ENCODE measurements around the gene PLIN4.

The PLIN4 gene

GRCh38 chr19:4521888-4522242 lies 3.6 kb upstream of the PLIN4 start:
- TF ChIP-seq MYC (IDR thresholded peaks at IDR 0.05; ENCODE audit: low read depth, low read length), result no peak
- TF ChIP-seq CTCF (IDR thresholded peaks at IDR 0.05; ENCODE audit: low read depth, low read length), result no peak
- TF ChIP-seq POLR2A (IDR thresholded peaks at IDR 0.05; ENCODE audit: extremely low read depth, insufficient read length), result no peak
- no peak for TF ChIP-seq MAX (IDR thresholded peaks at IDR 0.05; ENCODE audit: low read depth, low read length)
- DNase-seq (ENCODE audit: low read depth), result no peak
- no peak overlapping the region for H3K4me3 ChIP-seq (ENCODE audit: low read depth, low read length)

DNA sequence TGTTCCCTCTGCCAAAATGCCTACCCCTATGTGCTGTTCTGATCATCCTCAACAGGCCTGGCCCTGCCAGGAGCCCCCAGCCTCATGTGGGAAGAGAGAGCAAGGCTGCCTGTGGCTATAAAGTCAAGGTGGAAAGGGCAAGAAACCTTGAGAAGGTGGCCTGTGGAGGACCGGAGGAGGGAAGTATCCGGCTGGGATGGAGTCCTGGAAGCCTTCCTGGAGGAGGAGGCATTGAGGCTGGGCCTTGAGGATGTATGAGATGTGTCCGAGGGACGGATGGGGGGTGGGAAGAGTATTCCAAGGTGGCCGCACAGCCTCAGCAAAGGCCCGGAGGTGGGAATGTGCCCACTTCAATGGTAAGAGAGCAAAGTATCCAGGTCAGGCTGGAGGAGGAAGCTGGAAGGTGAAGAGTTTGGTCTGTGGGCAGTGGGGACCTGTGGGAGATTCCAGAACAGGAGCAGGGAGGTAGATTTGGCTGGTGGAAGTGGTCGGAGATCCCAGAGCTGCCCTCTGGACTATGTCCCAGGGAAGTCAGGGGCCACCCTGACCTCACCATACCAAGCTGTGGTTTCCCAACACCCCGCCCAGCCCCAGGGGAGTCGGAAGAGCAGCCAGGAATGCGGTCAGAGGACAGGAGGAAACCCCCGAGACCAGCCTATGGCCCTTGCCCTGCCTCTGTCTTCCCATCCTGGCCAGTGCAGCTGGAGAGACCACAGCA lies 3.0 kb upstream of the PLIN4 start:
- DNase-seq (ENCODE audit: low read depth), result no peak
- TF ChIP-seq POLR2A (IDR thresholded peaks at IDR 0.05; ENCODE audit: extremely low read depth, insufficient read length), result no peak
- no peak for TF ChIP-seq MAX (IDR thresholded peaks at IDR 0.05; ENCODE audit: low read depth, low read length)
- TF ChIP-seq MYC (IDR thresholded peaks at IDR 0.05; ENCODE audit: low read depth, low read length), result no peak
- no peak for TF ChIP-seq CTCF (IDR thresholded peaks at IDR 0.05; ENCODE audit: low read depth, low read length)

DNA sequence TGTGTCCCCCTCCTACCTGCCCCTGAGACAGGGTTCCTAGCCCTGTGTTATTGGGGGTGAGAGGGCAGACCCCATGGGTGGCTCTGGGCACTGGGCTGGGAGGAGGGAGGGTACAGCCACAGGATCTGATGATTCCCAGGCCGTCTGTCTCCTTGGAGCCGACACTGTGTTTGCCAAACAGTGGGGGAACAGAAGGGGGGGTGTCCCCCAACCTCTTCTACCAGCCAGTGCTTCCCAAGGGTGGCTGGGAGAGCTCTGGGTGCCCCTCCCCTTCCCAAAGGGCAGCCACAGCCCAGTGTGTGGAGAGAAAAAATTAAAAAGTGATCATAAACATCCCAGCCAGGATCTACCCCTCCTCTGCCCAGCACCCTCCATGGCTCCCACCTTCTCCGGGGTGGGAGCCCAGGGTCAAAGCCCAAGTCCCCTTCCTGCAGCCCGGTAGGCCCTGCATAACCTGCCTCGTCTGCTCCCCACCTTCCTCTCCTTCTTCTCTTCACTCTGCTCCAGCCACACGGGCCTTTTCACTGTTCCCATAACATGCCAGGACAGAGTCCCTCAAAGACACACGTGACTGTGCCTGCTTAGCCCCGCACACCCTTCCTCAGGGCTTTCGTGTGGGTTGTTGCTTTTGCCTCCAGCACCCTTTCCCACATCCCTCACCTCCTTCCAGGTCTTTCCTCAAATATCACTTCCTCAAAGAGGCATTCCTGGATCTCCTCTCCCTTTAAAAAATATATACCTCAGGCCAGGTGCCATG lies 1.4 kb upstream of the PLIN4 start:
- DNase-seq (ENCODE audit: low read depth), result no peak
- no peak for TF ChIP-seq MYC (IDR thresholded peaks at IDR 0.05; ENCODE audit: low read depth, low read length)
- no peak for TF ChIP-seq CTCF (IDR thresholded peaks at IDR 0.05; ENCODE audit: low read depth, low read length)
- TF ChIP-seq POLR2A (IDR thresholded peaks at IDR 0.05; ENCODE audit: extremely low read depth, insufficient read length), result no peak
- TF ChIP-seq MAX (IDR thresholded peaks at IDR 0.05; ENCODE audit: low read depth, low read length), result no peak
- H3K4me3 ChIP-seq (ENCODE audit: low read depth, low read length), result no peak overlapping the region

More for the DNA sequence above, 3.0 kb upstream of the PLIN4 start:
- H3K4me3 ChIP-seq (ENCODE audit: low read depth, low read length), result no peak overlapping the region

DNA sequence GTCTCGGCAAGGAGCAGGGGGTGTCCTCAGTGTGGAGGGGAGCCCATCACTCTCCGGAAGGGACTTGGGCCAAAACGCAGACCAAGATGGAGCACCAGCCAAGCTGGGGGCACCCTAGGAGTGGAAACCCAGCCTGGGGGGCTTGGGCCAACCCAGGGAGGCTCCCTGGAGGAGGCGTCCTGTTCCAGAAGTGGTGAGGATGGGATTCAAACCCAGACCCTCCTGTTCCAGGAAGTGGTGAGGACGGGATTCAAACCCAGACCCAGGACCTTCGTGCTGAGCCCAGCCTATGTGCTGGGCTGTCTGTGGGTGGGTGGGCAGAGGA lies 848 bp upstream of the PLIN4 start:
- DNase-seq (ENCODE audit: low read depth), result no peak
- TF ChIP-seq CTCF (IDR thresholded peaks at IDR 0.05; ENCODE audit: low read depth, low read length) (no peak), MYC (IDR thresholded peaks at IDR 0.05; ENCODE audit: low read depth, low read length) (no peak), POLR2A (IDR thresholded peaks at IDR 0.05; ENCODE audit: extremely low read depth, insufficient read length) (no peak), MAX (IDR thresholded peaks at IDR 0.05; ENCODE audit: low read depth, low read length) (no peak)

GRCh38 chr19:4517451-4518057 lies 732 bp downstream of the PLIN4 start:
- TF ChIP-seq MAX (IDR thresholded peaks at IDR 0.05; ENCODE audit: low read depth, low read length), result no peak
- TF ChIP-seq MYC (IDR thresholded peaks at IDR 0.05; ENCODE audit: low read depth, low read length), result no peak
- TF ChIP-seq POLR2A (IDR thresholded peaks at IDR 0.05; ENCODE audit: extremely low read depth, insufficient read length), result no peak
- TF ChIP-seq CTCF (IDR thresholded peaks at IDR 0.05; ENCODE audit: low read depth, low read length), result no peak
- DNase-seq (ENCODE audit: low read depth), result no peak
- H3K4me3 ChIP-seq (ENCODE audit: low read depth, low read length), result no peak overlapping the region

More for the DNA sequence above, 848 bp upstream of the PLIN4 start:
- no peak overlapping the region for H3K4me3 ChIP-seq (ENCODE audit: low read depth, low read length)
